ENCODE data around the gene TMEM158.

The TMEM158 gene

GRCh38 chr3:45236964-45237363 lies 10.9 kb upstream of the TMEM158 start:
- TF ChIP-seq EZH2phosphoT487 (conservative IDR thresholded peaks at IDR 0.05; ENCODE audit: low read length): no peak
- TF ChIP-seq, protein P1, sequence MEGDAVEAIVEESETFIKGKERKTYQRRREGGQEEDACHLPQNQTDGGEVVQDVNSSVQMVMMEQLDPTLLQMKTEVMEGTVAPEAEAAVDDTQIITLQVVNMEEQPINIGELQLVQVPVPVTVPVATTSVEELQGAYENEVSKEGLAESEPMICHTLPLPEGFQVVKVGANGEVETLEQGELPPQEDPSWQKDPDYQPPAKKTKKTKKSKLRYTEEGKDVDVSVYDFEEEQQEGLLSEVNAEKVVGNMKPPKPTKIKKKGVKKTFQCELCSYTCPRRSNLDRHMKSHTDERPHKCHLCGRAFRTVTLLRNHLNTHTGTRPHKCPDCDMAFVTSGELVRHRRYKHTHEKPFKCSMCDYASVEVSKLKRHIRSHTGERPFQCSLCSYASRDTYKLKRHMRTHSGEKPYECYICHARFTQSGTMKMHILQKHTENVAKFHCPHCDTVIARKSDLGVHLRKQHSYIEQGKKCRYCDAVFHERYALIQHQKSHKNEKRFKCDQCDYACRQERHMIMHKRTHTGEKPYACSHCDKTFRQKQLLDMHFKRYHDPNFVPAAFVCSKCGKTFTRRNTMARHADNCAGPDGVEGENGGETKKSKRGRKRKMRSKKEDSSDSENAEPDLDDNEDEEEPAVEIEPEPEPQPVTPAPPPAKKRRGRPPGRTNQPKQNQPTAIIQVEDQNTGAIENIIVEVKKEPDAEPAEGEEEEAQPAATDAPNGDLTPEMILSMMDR (IDR thresholded peaks at IDR 0.05; ENCODE audit: insufficient read depth, low read length, poor library complexity, severe bottlenecking): no peak
- no peak overlapping the region for H3K4me3 ChIP-seq (ENCODE audit: insufficient read depth, low read length, poor library complexity, severe bottlenecking)
- no peak overlapping the region for H2AFZ ChIP-seq (ENCODE audit: low read depth, low read length, severe bottlenecking)
- H3K4me2 ChIP-seq (ENCODE audit: low read depth, low read length, poor library complexity, severe bottlenecking): no peak overlapping the region
- no peak overlapping the region for H3K9ac ChIP-seq (ENCODE audit: low read length)
- H3F3A ChIP-seq (ENCODE audit: insufficient read depth): no peaks in the 10 kb centered on the region
- no peaks in the 10 kb centered on the region for H3K36me3 ChIP-seq (ENCODE audit: low read length)
- no peak overlapping the region for H3K27ac ChIP-seq (ENCODE audit: low read depth, low read length)
- no peaks in the 10 kb centered on the region for H3K27me3 ChIP-seq (ENCODE audit: low read length)
- H4K20me1 ChIP-seq (ENCODE audit: low read depth, low read length): no peaks in the 10 kb centered on the region
- no peaks in the 10 kb centered on the region for H3K9me3 ChIP-seq (ENCODE audit: insufficient read depth, low read length)
- H3K9me2 ChIP-seq (replicated peaks; ENCODE audit: insufficient read depth, low read length): no peaks in the 10 kb centered on the region
- no peaks in the 10 kb centered on the region for H3K79me2 ChIP-seq (ENCODE audit: insufficient read depth, low read length)

- Histone ChIP-seq H4K20me1 (ENCODE audit: low read depth, low read length) (no peaks in the 10 kb centered on the region), H3K4me3 (ENCODE audit: insufficient read depth, low read length, poor library complexity, severe bottlenecking) (no peak overlapping the region), H3K9ac (ENCODE audit: low read length) (no peak overlapping the region), H2AFZ (ENCODE audit: low read depth, low read length, severe bottlenecking) (no peak overlapping the region), H3K27ac (ENCODE audit: low read depth, low read length) (no peak overlapping the region), H3K9me3 (ENCODE audit: insufficient read depth, low read length) (no peaks in the 10 kb centered on the region), H3K4me2 (ENCODE audit: low read depth, low read length, poor library complexity, severe bottlenecking) (no peak overlapping the region), H3K27me3 (ENCODE audit: low read length) (no peaks in the 10 kb centered on the region), H3K36me3 (ENCODE audit: low read length) (no peaks in the 10 kb centered on the region), H3K79me2 (ENCODE audit: insufficient read depth, low read length) (no peaks in the 10 kb centered on the region), H3K9me2 (replicated peaks; ENCODE audit: insufficient read depth, low read length) (no peaks in the 10 kb centered on the region), H3F3A (ENCODE audit: insufficient read depth) (no peaks in the 10 kb centered on the region)
- no peak for TF ChIP-seq EZH2phosphoT487 (conservative IDR thresholded peaks at IDR 0.05; ENCODE audit: low read length)
- TF ChIP-seq, protein P1 (IDR thresholded peaks at IDR 0.05; ENCODE audit: insufficient read depth, low read length, poor library complexity, severe bottlenecking): no peak
Observed at GRCh38 chr3:45235409-45235808, 9.3 kb upstream of the TMEM158 start.

DNA sequence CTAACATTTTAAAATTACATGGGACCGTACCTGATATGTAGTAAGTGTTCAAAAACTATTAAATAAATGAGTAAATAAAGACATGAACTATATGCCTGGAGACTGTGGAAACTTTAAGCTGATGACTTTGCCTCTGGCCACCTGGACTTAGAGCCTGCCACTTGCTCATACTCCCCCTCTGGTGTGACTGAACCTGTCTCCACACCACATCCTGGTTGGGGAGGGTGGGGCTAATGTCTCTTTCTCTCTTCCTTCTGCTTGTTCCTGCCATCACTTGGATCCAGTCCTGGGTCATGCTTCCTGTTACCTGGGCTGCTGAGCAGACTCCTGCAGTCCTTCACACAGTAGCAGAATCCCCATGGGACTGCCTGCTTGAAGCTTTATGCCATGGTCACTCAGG lies 8.2 kb upstream of the TMEM158 start:
- no peaks in the 10 kb centered on the region for H4K20me1 ChIP-seq (ENCODE audit: low read depth, low read length)
- no peaks in the 10 kb centered on the region for H3K9me3 ChIP-seq (ENCODE audit: insufficient read depth, low read length)
- no peak overlapping the region for H3K9ac ChIP-seq (ENCODE audit: low read length)
- H3K4me3 ChIP-seq (ENCODE audit: insufficient read depth, low read length, poor library complexity, severe bottlenecking): no peak overlapping the region
- no peak overlapping the region for H3K27ac ChIP-seq (ENCODE audit: low read depth, low read length)
- no peak overlapping the region for H3K4me2 ChIP-seq (ENCODE audit: low read depth, low read length, poor library complexity, severe bottlenecking)
- H3K27me3 ChIP-seq (ENCODE audit: low read length): no peaks in the 10 kb centered on the region
- no peaks in the 10 kb centered on the region for H3K79me2 ChIP-seq (ENCODE audit: insufficient read depth, low read length)
- TF ChIP-seq, protein P1 (IDR thresholded peaks at IDR 0.05; ENCODE audit: insufficient read depth, low read length, poor library complexity, severe bottlenecking): no peak
- TF ChIP-seq EZH2phosphoT487 (conservative IDR thresholded peaks at IDR 0.05; ENCODE audit: low read length): no peak
- no peak overlapping the region for H2AFZ ChIP-seq (ENCODE audit: low read depth, low read length, severe bottlenecking)
- no peaks in the 10 kb centered on the region for H3K36me3 ChIP-seq (ENCODE audit: low read length)
- H3F3A ChIP-seq (ENCODE audit: insufficient read depth): no peaks in the 10 kb centered on the region
- no peaks in the 10 kb centered on the region for H3K9me2 ChIP-seq (replicated peaks; ENCODE audit: insufficient read depth, low read length)

Measured in SU-DHL-6 (cell line).